GM12891 (cell line): ENCODE results near the gene KRT3.

Source experiments
- POLR2AphosphoS5 ChIP-seq: IDR thresholded peaks from 2 replicates; pipeline ENCODE4 v1.6.1; 2011; ENCODE audit warnings: low read depth, low read length, control low read depth
- TAF1 ChIP-seq: IDR thresholded peaks from 2 replicates; pipeline ENCODE4 v1.6.1; 2011; ENCODE audit warnings: low read depth, low read length, control low read depth

DNA sequence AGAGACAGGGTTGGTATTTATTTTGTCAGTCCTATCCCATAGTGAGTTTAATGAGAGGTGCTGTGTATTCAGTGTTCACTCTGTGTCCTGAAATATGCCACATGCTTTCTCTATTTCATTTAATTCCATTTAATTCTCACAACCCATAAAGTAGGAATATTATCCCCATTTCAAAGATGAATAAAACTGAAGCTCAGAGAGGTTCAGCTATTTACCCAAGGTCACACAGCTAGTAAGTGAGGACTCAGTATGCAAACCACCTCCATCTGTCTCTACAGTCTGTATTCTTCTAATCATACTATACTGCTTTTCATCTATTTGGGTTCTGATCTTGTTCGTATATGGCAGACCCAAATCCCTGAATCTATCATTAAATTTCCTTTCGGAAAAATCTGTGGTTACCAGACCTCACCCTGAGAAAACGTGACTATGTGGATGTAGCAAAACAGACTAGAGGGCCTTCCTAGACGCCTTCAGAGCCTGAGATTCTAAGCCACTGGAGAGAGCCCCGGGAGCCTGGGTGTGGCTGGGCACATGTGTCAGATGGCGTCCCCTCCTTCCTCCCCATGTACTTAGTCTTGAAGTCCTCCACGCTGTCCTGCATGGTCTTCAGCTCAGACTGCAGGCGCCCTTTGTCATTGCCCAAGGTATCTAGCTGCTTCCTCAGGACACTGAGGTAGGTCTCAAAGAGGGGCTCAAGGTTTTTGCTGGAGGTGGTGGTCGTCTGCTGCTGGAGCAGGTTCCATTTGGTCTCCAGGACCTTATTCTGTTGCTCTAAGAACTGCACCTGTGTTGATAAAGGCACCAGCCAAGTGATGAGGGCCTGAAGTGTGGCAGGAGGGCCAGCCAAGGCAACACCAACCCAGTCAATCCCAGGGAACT, 15.5 kb upstream of the KRT3 start:
- no peak for TF ChIP-seq POLR2AphosphoS5
- TF ChIP-seq TAF1 = no peak
